ENCODE results near the gene EEF1G.
"Not testable (repeated sequence)": the region's sequence is repeated elsewhere in the genome, so short reads cannot be mapped to it uniquely, and the experiment has no call there.

Gene EEF1G

DNA sequence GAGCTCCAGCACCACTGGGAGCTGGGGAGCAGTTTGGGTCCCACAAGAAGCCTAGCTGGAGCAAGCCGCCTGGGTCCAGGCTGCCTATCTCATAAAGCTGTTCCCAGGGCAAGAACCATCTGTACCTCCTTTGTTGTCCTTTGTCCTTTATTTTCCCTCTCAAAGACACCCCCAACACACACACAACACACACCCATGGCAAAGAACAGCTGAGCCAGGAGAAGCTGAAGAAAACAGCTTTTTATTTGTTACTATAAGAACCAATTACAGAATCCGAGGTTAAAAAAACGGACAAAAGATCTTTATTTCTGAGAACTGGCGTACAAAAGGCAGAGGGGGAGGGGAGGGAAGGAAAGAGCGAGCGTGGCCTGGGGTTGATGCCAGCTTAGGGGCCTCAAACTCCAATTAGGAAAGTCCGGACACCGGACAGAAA lies 19.3 kb upstream of the EEF1G start:
- ChIA-PET POLR2A (interaction anchor here (0.9 to 5.8 kb wide), 18 partner anchors 8 to 289 kb away, joined by 3 to 168 read pairs (median 19); partner anchors contain the start of genes B3GAT3, C11orf98, CSKMT and EEF1G), CTCF (interaction anchor here (0.6 to 2.2 kb wide), 5 partner anchors 9 to 273 kb away, joined by 3 to 16 read pairs (median 3); partner anchors contain the start of gene MTA2)

DNA sequence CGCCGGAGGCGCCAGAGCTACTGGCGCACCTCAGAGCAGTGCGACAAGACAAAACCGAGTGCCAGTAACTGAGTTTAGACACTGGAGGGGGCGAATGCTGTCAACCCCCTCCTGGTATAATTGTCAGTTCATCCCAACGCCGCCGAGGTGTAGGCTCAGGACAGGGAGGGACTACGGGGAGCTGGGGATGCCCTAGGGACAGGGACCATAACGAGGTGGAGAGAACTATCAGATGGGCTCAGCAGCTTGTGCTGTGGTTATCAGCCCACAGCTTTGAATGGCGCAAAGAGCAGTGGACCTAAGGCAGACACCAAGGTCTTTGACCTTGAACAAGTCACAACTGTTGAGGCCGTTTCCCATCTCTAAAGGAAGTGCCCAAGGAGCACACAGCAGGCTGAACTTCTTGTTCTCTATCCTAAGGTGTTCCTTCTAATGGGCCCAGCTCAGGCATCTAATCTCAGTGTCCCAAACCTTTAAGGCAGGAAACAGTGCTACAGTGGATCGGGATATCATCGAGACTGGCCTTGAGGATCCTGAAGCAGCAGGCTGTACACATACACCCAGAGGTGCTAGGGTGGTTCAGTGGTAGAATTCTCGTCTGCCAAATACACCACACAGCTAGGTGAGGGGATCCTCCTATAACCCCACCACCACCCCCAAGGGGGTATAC lies 18.6 kb upstream of the EEF1G start:
- TF ChIP-seq SUZ12 (IDR thresholded peaks at IDR 0.05) (no peak), HDGF (IDR thresholded peaks at IDR 0.05; ENCODE audit: borderline replicate concordance) (no peak), FOXM1 (IDR thresholded peaks at IDR 0.05; ENCODE audit: borderline replicate concordance) (no peak), BHLHE40 (IDR thresholded peaks at IDR 0.05; ENCODE audit: borderline replicate concordance) (no peak), FOXK2 (IDR thresholded peaks at IDR 0.05) (no peak), TARDBP (IDR thresholded peaks at IDR 0.05) (no peak), ARNT (IDR thresholded peaks at IDR 0.05) (no peak), L3MBTL2 (conservative IDR thresholded peaks at IDR 0.05) (no peak; the same call in 1 of the 2 replicates), FOXA1 (IDR thresholded peaks at IDR 0.05) (no peak), ELF4 (IDR thresholded peaks at IDR 0.05) (no peak), SP1 (IDR thresholded peaks at IDR 0.05) (no peak), CTBP1 (IDR thresholded peaks at IDR 0.05; ENCODE audit: borderline replicate concordance) (no peak)
- TF ChIP-seq, protein P1, sequence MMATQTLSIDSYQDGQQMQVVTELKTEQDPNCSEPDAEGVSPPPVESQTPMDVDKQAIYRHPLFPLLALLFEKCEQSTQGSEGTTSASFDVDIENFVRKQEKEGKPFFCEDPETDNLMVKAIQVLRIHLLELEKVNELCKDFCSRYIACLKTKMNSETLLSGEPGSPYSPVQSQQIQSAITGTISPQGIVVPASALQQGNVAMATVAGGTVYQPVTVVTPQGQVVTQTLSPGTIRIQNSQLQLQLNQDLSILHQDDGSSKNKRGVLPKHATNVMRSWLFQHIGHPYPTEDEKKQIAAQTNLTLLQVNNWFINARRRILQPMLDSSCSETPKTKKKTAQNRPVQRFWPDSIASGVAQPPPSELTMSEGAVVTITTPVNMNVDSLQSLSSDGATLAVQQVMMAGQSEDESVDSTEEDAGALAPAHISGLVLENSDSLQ (IDR thresholded peaks at IDR 0.05): no peak
- no peak for DNase-seq (ENCODE audit: extremely low spot score)
- ChIA-PET POLR2A (interaction anchor here (0.7 to 5.8 kb wide), 48 partner anchors 8 to 289 kb away, joined by 3 to 168 read pairs (median 6); partner anchors contain the start of genes AHNAK, B3GAT3, BSCL2 and C11orf98), CTCF (interaction anchor here (0.6 to 2.2 kb wide), 15 partner anchors 9 to 273 kb away, joined by 3 to 16 read pairs (median 3); partner anchors contain the start of gene MTA2)

More for the DNA sequence above, 19.3 kb upstream of the EEF1G start:
- TF ChIP-seq CTBP1 (IDR thresholded peaks at IDR 0.05; ENCODE audit: borderline replicate concordance): no peak
- no peak for TF ChIP-seq ARNT (IDR thresholded peaks at IDR 0.05)
- no peak for TF ChIP-seq ZNF384 (IDR thresholded peaks at IDR 0.05)
- TF ChIP-seq SUZ12 (IDR thresholded peaks at IDR 0.05): no peak
- no peak for TF ChIP-seq L3MBTL2 (conservative IDR thresholded peaks at IDR 0.05)
- TF ChIP-seq FOXK2 (IDR thresholded peaks at IDR 0.05): no peak
- TF ChIP-seq, protein P1 (IDR thresholded peaks at IDR 0.05): no peak
- no peak for TF ChIP-seq LEF1 (IDR thresholded peaks at IDR 0.05; ENCODE audit: borderline replicate concordance)
- TF ChIP-seq NFRKB (IDR thresholded peaks at IDR 0.05): no peak
- no peak for TF ChIP-seq BHLHE40 (IDR thresholded peaks at IDR 0.05; ENCODE audit: borderline replicate concordance)
- no peak for DNase-seq (ENCODE audit: extremely low spot score)

GRCh38 chr11:62591448-62592145 lies 17.9 kb upstream of the EEF1G start, which contains the start of gene TUT1:
Gene TUT1 (minus strand): TSS chr11:62591523. CDS start chr11:62591485, 38 bp downstream.
- TF ChIP-seq LEF1 (IDR thresholded peaks at IDR 0.05; ENCODE audit: borderline replicate concordance): no peak
- peak; percentile 96 for TF ChIP-seq CTBP1 (IDR thresholded peaks at IDR 0.05; ENCODE audit: borderline replicate concordance)
- peak; percentile 45; the same call in 1 of the 2 replicates for TF ChIP-seq L3MBTL2 (conservative IDR thresholded peaks at IDR 0.05)
- no peak for TF ChIP-seq SP1 (IDR thresholded peaks at IDR 0.05)
- TF ChIP-seq NFRKB (IDR thresholded peaks at IDR 0.05): peak; percentile 56; the same call in 1 of the 2 replicates
- peak; percentile 77 for TF ChIP-seq ELF4 (IDR thresholded peaks at IDR 0.05)
- TF ChIP-seq, protein P1 (IDR thresholded peaks at IDR 0.05): peak; percentile 90
- CTCF ChIA-PET: interaction anchor here (0.7 to 2.2 kb wide), 14 partner anchors 9 to 195 kb away, joined by 3 to 16 read pairs (median 3); partner anchors contain the start of gene MTA2
- DNase-seq (ENCODE audit: extremely low spot score): peak; percentile 87
- POLR2A ChIA-PET: interaction anchor here (0.7 to 5.8 kb wide), 50 partner anchors 9 to 266 kb away, joined by 3 to 168 read pairs (median 6); partner anchors contain the start of genes AHNAK, B3GAT3, BSCL2 and C11orf98

- ChIA-PET CTCF (no interaction called here), POLR2A (interaction anchor here (0.6 to 1.5 kb wide), 8 partner anchors 14 to 521 kb away, joined by 3 to 5 read pairs (median 3); partner anchors contain the start of genes EEF1G and HNRNPUL2)
- DNase-seq (ENCODE audit: extremely low spot score): no peak
- peak; percentile 79 for TF ChIP-seq ZNF384 (IDR thresholded peaks at IDR 0.05)
- TF ChIP-seq BHLHE40 (IDR thresholded peaks at IDR 0.05; ENCODE audit: borderline replicate concordance): no peak
Measured at GRCh38 chr11:62588966-62589637, 15.4 kb upstream of the EEF1G start.

GRCh38 chr11:62585356-62585755 lies 11.7 kb upstream of the EEF1G start:
- DNase-seq (ENCODE audit: extremely low spot score); CTCF ChIA-PET: not testable (repeated sequence)
- POLR2A ChIA-PET: interaction anchor here (1.3 to 2.5 kb wide), 2 partner anchors 11 to 13 kb away, joined by 5 to 18 read pairs; partner anchors contain the start of gene EEF1G

DNA sequence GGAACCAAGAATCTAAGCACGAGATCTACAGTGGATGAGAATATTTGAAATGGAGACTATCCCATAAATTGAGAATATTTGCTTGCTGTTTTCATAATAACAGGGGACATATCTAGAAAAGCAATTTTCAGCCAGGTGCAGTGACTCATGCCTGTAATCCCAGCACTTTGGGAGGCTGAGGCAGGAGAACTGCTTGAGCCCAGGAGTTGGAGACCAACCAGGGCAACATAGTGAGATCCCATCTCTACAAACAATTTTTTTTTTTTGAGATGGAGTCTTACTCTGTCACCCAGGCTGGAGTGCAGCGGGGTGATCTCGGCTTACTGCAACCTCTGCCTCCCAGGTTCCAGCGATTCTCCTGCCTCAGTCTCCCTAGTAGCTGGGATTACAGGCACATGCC lies 8.0 kb upstream of the EEF1G start:
- not testable (repeated sequence) for DNase-seq (ENCODE audit: extremely low spot score)
- CTCF ChIA-PET: interaction anchor here (1.2 kb wide), 1 partner anchor 187 kb away, joined by 5 read pairs; no protein-coding TSS in a partner anchor
- POLR2A ChIA-PET: interaction anchor here (1.8 to 10.8 kb wide), 3 partner anchors 8 to 71 kb away, joined by 4 to 168 read pairs (median 8); partner anchors contain the start of genes EEF1G, INTS5 and TUT1
